Panc1 (cell line): ENCODE data around the gene NAT16. TPM values are rescaled to one million over a fixed set of nuclear protein-coding genes. Genes with fewer than 3 reads are reported as not detected.

Experiments
- ATAC-seq: fragments of 200-7000 bp; cut with Tn5 transposase; 2 replicates; pipeline ENCODE4 v1.9.1; 2020; ENCODE audit warnings: mild to moderate bottlenecking, moderate library complexity
- BruUV-seq: library from RNA; stranded (reverse); fragments of 400-500 nt; replicated peaks from 2 replicates; lab custom pipeline; 2021; lab: Mats Ljungman, UMichigan
- CTCF ChIA-PET: fragments of 300-600 bp; sonication (Branson Sonifier 250); formaldehyde crosslinking; loops from one replicate; lab custom pipeline; 2022; ENCODE audit warnings: antibody characterized with exemption; lab: Charles Lee
- POLR2A ChIA-PET: fragments of 300-600 bp; sonication (Branson Sonifier 250); formaldehyde crosslinking; loops from one replicate; lab custom pipeline; 2022; ENCODE audit warnings: antibody characterized with exemption; lab: Charles Lee
- DNase-seq: peaks from one replicate; pipeline ENCODE4 v3.0.0-alpha.2; 2010; ENCODE audit warnings: low read depth, low spot score
- H3K27ac ChIP-seq: 2 replicates; pipeline ENCODE4 v1.5.1; 2011; ENCODE audit warnings: mild to moderate bottlenecking, low read length, inconsistent platforms
- H3K27me3 ChIP-seq: fragments of 200-500 bp; sonication (Bioruptor generic); 2 replicates; pipeline ENCODE4 v1.6.0; 2014; ENCODE audit warnings: low read length, inconsistent platforms; ENCODE audit not compliant: control insufficient read depth, insufficient read depth
- H3K36me3 ChIP-seq: fragments of 200-500 bp; sonication (Bioruptor generic); 2 replicates; pipeline ENCODE4 v1.5.1; 2014; ENCODE audit warnings: inconsistent platforms, mild to moderate bottlenecking, low read length, moderate library complexity; ENCODE audit not compliant: control insufficient read depth, insufficient read depth
- H3K4me1 ChIP-seq: 2 replicates; pipeline ENCODE4 v1.5.1; 2011; ENCODE audit warnings: inconsistent platforms, mild to moderate bottlenecking, low read length, moderate library complexity; ENCODE audit not compliant: control insufficient read depth, insufficient read depth
- H3K4me3 ChIP-seq, 2 experiments: 2 replicates each; pipeline ENCODE4 v1.5.1; 2011 to 2012; ENCODE audit warnings: low read depth in 2 of 2, low read length in 2 of 2, mild to moderate bottlenecking in 2 of 2, inconsistent platforms in 1 of 2, moderate library complexity in 1 of 2
- H3K9me3 ChIP-seq: fragments of 200-500 bp; sonication (Bioruptor generic); 2 replicates; pipeline ENCODE4 v1.5.1; 2014; ENCODE audit warnings: low read depth, mild to moderate bottlenecking, inconsistent platforms, low read length, moderate library complexity; ENCODE audit not compliant: control insufficient read depth, insufficient read depth
- POLR2AphosphoS5 ChIP-seq: IDR thresholded peaks from 2 replicates; pipeline ENCODE4 v1.6.1; 2012; ENCODE audit warnings: mild to moderate bottlenecking, low read depth, low read length, moderate library complexity
- SIN3A ChIP-seq: IDR thresholded peaks from 2 replicates; pipeline ENCODE4 v1.6.1; 2012; ENCODE audit warnings: low read depth, mild to moderate bottlenecking, low read length, moderate library complexity, borderline replicate concordance; ENCODE audit not compliant: insufficient read depth
- TCF7L2 ChIP-seq: IDR thresholded peaks from 2 replicates; pipeline ENCODE4 v1.6.1; 2011; ENCODE audit warnings: mild to moderate bottlenecking, low read depth, low read length, inconsistent platforms
- in situ Hi-C: cut with HindIII; loops from 2 replicates; pipeline ENCODE4 v1.10.0; 2016; ENCODE audit warnings: low sequenced_read_pairs, low pct_unique_long_range_greater_than_20kb
- intact Hi-C: fragments of 100-400 bp; cut with micrococcal nuclease; formaldehyde crosslinking; loops from one replicate; pipeline ENCODE4 v1.10.0; 2022; ENCODE audit not compliant: unreplicated experiment
- total RNA-seq: library from RNA; stranded (reverse); gene quantifications from one replicate; pipeline ENCODE4 v1.2.1, GENCODE V29; 2021; ENCODE audit not compliant: unreplicated experiment
- TF ChIP-seq, protein P1 (sequence below): fragments of 450-650 bp; IDR thresholded peaks from 2 replicates; pipeline ENCODE4 v1.5.1; 2017; ENCODE audit warnings: mild to moderate bottlenecking
- TF ChIP-seq, protein P2 (sequence below), 2 experiments: IDR thresholded peaks; 2 replicates each; pipeline ENCODE4 v1.6.1; 2011 to 2012; ENCODE audit warnings: low read depth in 2 of 2, control low read depth in 1 of 2, low read length in 1 of 2, mild to moderate bottlenecking in 1 of 2, moderate library complexity in 1 of 2; ENCODE audit not compliant: insufficient read depth in 1 of 2

The NAT16 gene
- total RNA-seq, 1 experiment from 2014 or later, result 0.15 TPM

DNA sequence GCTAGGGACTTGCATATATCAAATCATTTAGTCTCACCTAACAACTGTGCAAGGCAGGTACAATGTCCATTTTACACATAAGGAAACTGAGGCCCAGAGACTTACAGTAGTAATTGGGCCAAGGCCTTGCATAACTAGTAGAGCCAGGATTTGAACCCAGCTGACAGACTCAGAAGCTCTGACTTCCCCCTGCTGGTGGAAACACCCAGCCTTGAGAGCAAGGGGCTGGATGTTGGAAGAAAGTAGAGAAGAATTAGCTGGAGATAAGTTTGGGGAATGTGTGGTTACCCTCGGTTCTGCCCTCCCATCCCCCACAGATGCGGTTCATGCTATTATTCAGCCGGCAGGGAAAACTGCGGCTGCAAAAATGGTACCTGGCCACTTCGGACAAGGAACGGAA is 23.8 kb downstream of the NAT16 start:
- Histone ChIP-seq H3K4me1 (peaks cover 25% of the 10 kb centered on the region), H3K27me3 (no peaks in the 10 kb centered on the region), H3K27ac (no peak overlapping the region), H3K9me3 (no peaks in the 10 kb centered on the region), H3K4me3 (no peak overlapping the region), H3K36me3 (no peaks in the 10 kb centered on the region; the same call in none of the 2 replicates)
- CTCF ChIA-PET, result interaction anchor here (0.6 to 2.7 kb wide), 5 partner anchors 13 to 55 kb away, joined by 3 to 26 read pairs (median 5); no protein-coding TSS in a partner anchor
- no TSS peak for BruUV-seq
- DNase-seq (no peak), ATAC-seq (no peak)
- intact Hi-C loops (no loop called here), in situ Hi-C loops (no loop called here)
- TF ChIP-seq, protein P1, sequence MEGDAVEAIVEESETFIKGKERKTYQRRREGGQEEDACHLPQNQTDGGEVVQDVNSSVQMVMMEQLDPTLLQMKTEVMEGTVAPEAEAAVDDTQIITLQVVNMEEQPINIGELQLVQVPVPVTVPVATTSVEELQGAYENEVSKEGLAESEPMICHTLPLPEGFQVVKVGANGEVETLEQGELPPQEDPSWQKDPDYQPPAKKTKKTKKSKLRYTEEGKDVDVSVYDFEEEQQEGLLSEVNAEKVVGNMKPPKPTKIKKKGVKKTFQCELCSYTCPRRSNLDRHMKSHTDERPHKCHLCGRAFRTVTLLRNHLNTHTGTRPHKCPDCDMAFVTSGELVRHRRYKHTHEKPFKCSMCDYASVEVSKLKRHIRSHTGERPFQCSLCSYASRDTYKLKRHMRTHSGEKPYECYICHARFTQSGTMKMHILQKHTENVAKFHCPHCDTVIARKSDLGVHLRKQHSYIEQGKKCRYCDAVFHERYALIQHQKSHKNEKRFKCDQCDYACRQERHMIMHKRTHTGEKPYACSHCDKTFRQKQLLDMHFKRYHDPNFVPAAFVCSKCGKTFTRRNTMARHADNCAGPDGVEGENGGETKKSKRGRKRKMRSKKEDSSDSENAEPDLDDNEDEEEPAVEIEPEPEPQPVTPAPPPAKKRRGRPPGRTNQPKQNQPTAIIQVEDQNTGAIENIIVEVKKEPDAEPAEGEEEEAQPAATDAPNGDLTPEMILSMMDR, result no peak; the same call in 1 of the 2 replicates
- no peak for TF ChIP-seq TCF7L2
- TF ChIP-seq, protein P2, sequence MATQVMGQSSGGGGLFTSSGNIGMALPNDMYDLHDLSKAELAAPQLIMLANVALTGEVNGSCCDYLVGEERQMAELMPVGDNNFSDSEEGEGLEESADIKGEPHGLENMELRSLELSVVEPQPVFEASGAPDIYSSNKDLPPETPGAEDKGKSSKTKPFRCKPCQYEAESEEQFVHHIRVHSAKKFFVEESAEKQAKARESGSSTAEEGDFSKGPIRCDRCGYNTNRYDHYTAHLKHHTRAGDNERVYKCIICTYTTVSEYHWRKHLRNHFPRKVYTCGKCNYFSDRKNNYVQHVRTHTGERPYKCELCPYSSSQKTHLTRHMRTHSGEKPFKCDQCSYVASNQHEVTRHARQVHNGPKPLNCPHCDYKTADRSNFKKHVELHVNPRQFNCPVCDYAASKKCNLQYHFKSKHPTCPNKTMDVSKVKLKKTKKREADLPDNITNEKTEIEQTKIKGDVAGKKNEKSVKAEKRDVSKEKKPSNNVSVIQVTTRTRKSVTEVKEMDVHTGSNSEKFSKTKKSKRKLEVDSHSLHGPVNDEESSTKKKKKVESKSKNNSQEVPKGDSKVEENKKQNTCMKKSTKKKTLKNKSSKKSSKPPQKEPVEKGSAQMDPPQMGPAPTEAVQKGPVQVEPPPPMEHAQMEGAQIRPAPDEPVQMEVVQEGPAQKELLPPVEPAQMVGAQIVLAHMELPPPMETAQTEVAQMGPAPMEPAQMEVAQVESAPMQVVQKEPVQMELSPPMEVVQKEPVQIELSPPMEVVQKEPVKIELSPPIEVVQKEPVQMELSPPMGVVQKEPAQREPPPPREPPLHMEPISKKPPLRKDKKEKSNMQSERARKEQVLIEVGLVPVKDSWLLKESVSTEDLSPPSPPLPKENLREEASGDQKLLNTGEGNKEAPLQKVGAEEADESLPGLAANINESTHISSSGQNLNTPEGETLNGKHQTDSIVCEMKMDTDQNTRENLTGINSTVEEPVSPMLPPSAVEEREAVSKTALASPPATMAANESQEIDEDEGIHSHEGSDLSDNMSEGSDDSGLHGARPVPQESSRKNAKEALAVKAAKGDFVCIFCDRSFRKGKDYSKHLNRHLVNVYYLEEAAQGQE (IDR thresholded peaks at IDR 0.05; ENCODE audit: insufficient read depth in 1 of 2, low read depth in 2 of 2, low read length in 1 of 2), result no peak
- no peak for TF ChIP-seq POLR2AphosphoS5
- TF ChIP-seq SIN3A, result no peak
- POLR2A ChIA-PET, result interaction anchor here (0.5 to 0.6 kb wide), 3 partner anchors 10 to 271 kb away, joined by 3 to 9 read pairs (median 4); partner anchors contain the start of gene UFSP1

DNA sequence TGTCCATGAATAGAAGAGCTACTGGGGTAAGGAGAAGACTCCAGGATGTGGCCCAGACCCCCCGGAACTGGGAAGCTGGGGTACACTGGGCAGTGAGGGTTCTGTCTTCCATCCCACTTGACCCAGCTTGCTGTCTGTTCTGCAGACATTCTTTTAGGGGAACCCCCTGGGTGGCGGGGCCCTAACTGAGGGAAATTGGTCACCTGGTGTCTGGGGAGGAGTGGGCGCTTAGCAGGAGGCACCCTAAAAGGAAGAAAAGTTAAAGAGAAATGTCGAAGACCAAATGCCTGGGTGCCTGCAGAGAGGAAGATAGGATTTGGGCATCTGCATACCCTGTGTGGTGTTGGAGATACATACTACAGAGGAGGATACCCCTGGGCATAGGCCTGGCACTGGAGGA is 24.8 kb downstream of the NAT16 start:
- intact Hi-C loops (no loop called here), in situ Hi-C loops (no loop called here)
- DNase-seq, result no peak
- H3K4me1 ChIP-seq, result peaks cover 18% of the 10 kb centered on the region
- no TSS peak for BruUV-seq
- ATAC-seq, result no peak
- peak overlapping the region; percentile 82 for H3K27ac ChIP-seq
- ChIA-PET CTCF (interaction anchor here (0.7 to 0.8 kb wide), 2 partner anchors 37 to 366 kb away, joined by 4 to 9 read pairs; no protein-coding TSS in a partner anchor), POLR2A (no interaction called here)
- no peak for TF ChIP-seq SIN3A
- TF ChIP-seq TCF7L2, result no peak
- TF ChIP-seq, protein P1, result no peak
- TF ChIP-seq POLR2AphosphoS5, result no peak
- TF ChIP-seq, protein P2 (IDR thresholded peaks at IDR 0.05; ENCODE audit: insufficient read depth in 1 of 2, low read depth in 2 of 2, low read length in 1 of 2), result no peak
- no peaks in the 10 kb centered on the region; the same call in 1 of the 2 replicates for H3K36me3 ChIP-seq
- H3K9me3 ChIP-seq, result no peaks in the 10 kb centered on the region
- no peaks in the 10 kb centered on the region for H3K27me3 ChIP-seq
- peak overlapping the region; percentile 65 to 67 for H3K4me3 ChIP-seq
